GM18498 (cell line): ENCODE data around the gene ELMO1.

Experiments
- ATAC-seq: cut with Tn5 transposase; IDR thresholded peaks from one replicate; pipeline ENCODE4 v1.9.1; 2021; ENCODE audit warnings: mild to moderate bottlenecking, moderate library complexity; ENCODE audit not compliant: unreplicated experiment

ELMO1 gene

GRCh38 chr7:37198906-37199485 is 249.7 kb downstream of the ELMO1 start:
- no peak for ATAC-seq

DNA sequence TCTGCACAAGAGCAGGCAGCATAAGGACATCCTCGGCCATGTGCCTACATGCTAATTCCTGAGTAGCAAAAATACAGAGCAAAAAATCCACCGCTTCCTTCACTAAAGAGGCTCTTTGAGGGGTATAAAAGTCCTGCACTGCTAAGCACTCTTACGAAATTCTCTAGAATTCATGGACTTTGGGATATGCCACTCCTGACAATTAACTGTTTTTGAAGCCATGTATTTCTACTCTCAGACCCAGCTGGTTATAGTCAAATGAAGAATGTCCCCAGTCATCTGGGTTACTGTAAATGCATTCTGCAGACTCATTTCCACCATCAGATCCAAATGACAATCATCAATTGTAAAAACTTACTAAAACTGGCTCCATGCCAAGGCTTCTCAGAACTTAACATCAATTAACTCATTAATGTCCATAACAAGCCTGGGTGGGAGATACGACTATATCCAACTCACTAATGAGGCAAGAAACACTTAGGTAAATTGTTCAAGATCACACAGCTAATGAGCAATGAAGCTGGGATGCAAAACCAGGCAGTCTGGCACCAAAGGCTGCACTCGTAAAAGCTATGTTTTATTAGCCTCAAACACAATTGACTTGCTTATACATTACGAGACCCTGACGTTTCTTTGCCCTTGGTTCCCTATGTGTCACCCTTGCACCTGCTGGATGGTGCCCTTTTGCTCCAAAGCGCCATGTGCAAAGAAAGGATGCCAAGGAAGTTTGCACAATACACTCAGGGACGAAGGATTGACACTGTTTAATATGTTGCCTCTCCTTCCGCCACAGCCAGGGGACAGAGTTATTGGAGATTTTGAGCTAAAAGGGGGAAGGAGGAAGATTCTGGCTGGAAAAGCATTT is 250.4 kb downstream of the ELMO1 start:
- no peak for ATAC-seq

DNA sequence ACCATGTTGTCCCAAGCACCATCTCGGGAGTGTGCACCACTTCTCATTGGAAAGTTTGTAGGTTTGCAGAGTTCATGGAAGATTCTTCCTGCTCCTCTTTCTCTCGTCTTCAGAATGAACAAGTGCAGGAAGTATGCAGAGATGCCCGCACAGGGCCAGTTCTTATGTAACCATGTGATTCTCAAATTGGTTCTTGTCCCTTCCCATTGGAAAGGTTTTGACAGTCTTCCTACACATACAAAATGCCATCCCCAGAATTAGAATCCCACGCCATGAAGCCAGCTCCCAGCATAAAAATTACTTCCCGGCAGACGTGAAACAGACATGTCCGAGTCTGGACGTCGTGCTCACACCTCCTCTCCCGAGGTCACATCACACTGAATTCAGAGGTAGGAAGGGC is 251.6 kb downstream of the ELMO1 start:
- ATAC-seq: no peak

GRCh38 chr7:37196676-37197075 is 252.0 kb downstream of the ELMO1 start:
- no peak for ATAC-seq

DNA sequence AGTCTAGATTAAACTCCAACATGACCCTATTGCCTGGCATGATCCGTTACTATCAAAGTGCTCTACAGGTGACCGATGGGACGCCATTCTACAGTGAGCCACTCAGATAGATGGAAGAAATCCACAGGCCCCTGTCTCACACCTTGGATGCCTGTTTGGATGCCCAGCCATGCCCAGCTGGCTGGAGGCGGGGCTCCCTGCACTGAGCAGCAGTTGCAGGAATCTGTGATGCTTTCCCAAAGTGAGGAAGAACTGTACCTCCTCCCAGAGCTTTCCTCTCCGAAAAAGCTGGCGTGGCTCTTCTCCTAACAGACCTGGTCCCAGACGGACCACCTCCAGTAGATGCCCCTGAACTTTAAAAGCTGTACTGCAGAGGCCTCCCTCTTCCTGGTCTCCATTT is 253.3 kb downstream of the ELMO1 start:
- no peak for ATAC-seq

DNA sequence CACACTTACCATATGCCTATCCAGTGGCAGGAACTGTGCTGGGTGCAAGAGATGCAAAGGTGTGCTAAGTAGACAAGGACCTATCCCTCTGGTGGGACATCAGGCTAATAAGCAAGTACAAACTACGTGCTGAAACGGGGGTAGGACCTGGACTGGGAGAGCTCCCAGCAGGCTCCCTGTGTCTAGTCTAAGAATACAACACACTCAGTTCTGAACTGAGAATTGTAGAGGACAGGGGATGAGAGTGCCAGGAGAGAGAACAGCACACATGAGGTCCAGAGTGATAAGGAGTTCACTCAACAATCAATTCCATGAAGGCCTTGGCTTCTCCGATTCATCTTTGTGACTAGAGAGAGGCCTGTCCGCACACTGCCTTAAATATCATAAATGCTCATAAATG is 253.7 kb downstream of the ELMO1 start:
- no peak for ATAC-seq

- ATAC-seq: no peak
Measured at GRCh38 chr7:37193775-37194135, 254.9 kb downstream of the ELMO1 start.

DNA sequence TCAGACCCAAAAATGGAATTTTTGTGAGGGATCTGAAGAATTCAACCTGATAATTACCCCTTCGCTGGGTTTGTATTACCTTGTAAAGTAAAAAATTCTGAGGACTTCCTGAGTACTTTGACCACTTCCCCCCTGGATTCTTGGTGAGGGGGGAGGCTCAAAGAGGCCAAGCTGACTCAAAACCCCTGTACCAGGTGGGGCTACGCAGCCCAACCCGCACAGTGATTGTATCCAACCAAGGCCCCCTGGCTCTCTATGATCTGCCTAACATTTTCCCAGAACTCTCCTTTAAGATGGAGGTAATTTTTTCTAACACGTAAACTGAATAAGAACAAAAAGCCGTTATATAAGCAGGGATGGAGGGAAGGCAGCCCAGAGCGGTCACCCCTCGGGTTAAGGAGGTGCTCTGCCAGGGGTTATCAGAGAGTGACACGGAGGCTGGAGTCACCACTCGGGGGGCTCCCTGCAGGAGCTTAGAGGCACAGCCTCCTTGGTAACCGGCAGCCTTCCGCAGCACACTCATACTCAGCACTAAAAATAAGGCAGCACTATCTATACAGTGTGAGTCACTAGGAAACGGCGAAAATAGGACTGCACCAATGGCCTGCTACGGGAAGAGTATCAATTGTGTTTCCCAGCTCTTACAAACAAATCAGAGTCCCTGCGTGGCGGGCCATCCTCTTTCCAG is 255.4 kb downstream of the ELMO1 start:
- ATAC-seq: no peak

GRCh38 chr7:37191797-37192196 is 256.9 kb downstream of the ELMO1 start:
- ATAC-seq: no peak

GRCh38 chr7:37187179-37187578 is 261.5 kb downstream of the ELMO1 start:
- ATAC-seq: no peak

- no peak for ATAC-seq
Measured at GRCh38 chr7:37186753-37187152, 261.9 kb downstream of the ELMO1 start.

GRCh38 chr7:37181550-37181932 is 267.1 kb downstream of the ELMO1 start:
- no peak for ATAC-seq

DNA sequence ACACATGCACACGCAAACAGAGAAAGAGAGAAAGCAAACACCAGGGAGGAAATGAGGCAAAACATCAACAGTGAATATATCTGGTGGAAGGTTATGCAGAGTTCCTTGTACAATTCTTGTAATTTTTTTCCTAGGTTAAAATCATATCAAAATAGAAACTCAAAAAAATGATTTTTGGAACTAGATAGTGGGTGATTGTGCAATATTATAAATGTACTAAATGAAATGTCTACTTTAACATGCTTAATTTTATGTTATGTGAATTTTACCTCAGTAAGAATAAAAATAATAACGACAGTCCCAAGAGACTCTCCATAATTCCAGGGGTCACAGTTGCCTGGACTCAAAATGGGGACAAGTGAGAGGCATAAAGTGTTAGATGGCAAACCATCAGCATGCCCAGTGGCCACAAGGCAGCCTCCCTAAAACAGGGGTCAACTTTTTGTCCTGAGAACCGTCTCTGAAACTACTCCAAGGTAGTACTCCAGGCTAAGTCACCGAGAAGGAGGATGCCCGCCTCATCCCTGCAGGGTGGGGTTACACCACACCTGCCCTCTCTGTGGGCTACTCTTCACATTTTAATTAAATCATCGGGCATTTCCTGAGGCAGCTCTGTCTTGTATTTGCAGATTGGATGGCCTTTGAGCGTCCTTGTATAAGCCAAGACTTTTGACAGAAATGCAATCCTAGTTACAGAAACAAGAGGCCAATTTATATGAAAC is 267.7 kb downstream of the ELMO1 start:
- no peak for ATAC-seq

DNA sequence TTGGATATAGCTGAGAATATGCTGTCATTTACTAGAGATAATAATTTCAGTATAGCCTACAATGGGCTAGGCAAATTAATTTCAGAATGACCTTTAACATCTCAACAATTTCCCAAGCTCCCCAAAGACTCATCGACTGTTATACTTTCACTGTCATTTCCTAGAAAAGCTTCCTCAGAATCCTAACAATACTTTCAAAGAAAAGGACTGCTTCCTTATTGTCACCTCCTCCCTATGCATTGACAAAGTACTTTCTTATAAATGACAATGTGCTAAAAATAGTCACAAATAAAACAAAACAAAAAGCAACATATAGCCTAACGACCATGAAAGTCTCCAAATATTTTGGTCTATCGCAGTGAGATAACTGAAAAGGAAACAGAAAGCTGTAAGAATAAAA is 272.6 kb downstream of the ELMO1 start:
- ATAC-seq: no peak

GRCh38 chr7:37174460-37174859 is 274.2 kb downstream of the ELMO1 start:
- no peak for ATAC-seq

GRCh38 chr7:37173670-37174069 is 275.0 kb downstream of the ELMO1 start:
- ATAC-seq: no peak

DNA sequence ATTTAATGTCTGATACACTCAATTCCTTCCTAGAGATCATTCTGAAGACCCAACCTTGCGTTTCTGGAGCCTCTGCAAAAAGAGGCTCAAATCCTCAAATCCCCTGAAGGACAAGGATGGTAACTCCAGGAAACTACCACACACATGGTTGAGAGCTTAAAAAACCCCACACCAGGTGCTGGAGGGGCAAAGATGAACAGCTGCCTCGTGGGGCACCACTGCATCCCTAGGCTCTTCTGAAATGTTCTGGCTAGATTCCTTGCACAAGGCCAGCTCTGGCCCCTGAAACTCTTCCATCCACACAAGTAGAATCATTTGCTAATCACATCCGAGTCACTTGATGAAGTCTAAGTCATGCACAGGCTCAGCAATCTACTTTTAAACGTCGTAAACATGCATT is 286.6 kb downstream of the ELMO1 start:
- no peak for ATAC-seq

- no peak for ATAC-seq
Measured at GRCh38 chr7:37160656-37161055, 288.0 kb downstream of the ELMO1 start.

- ATAC-seq: no peak
Measured at GRCh38 chr7:37153376-37153775, 295.3 kb downstream of the ELMO1 start.

GRCh38 chr7:37151741-37152413 is 296.8 kb downstream of the ELMO1 start:
- no peak for ATAC-seq

GRCh38 chr7:37150856-37151255 is 297.8 kb downstream of the ELMO1 start:
- no peak for ATAC-seq
